HG02870 (cell line): Measurements from ENCODE around the gene RAB3IP.

Experiments used
- ATAC-seq: cut with Tn5 transposase; IDR thresholded peaks from one replicate; pipeline ENCODE4 v1.9.1; 2021; ENCODE audit warnings: mild to moderate bottlenecking, moderate library complexity; ENCODE audit not compliant: unreplicated experiment

RAB3IP gene, protein sequence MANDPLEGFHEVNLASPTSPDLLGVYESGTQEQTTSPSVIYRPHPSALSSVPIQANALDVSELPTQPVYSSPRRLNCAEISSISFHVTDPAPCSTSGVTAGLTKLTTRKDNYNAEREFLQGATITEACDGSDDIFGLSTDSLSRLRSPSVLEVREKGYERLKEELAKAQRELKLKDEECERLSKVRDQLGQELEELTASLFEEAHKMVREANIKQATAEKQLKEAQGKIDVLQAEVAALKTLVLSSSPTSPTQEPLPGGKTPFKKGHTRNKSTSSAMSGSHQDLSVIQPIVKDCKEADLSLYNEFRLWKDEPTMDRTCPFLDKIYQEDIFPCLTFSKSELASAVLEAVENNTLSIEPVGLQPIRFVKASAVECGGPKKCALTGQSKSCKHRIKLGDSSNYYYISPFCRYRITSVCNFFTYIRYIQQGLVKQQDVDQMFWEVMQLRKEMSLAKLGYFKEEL

DNA sequence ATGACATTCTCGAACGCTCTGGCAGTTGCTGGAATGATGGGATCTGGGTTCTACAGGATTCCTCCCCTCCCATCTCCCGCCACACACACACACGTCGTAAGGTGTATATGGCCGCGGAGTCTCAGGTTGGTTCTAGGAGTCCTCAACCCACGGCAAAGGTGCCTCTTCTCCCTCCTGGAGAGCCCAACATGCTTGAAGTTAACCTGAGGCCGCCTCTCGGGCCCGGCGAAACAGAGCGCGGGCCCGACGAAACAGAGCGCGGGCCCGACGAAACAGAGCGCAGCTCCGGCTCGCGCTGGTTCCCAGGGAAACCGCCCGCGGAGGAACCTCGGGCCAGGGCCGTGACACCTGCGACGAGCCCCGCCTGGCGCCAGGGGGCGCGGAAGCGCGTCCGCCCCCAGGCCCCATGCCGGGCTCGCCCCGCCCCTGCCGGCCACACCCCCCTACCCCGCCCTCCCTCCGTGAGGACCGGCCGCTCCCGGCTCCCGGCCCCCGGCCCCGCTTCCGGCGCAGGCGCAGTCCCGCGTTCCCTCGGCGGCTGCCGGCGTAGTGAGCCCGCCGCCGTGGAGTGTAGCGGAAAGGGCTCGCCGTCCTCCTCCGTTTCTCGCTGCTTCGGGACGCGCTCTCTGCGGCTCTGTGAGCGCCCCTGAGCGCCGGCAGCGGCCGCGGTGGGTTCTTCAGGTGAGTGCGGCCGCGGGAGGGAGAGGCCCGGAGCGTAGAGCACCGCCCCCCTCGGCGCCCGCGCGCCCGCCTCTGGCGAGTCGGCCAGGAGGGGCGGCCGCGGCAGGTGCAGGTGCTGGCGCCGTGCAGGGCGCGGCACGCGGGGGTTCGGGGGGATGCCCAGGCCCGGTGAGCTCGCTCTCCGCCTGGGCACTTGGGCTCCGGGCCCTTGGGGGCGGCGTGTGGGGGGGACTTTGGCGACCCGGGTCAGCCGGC lies at the start of gene RAB3IP:
TSS of gene RAB3IP (plus strand) at position 510 of the 936 bp plus-strand sequence. CDS start 16,549 bp downstream, outside the sequence.
- ATAC-seq: peak; percentile 77

DNA sequence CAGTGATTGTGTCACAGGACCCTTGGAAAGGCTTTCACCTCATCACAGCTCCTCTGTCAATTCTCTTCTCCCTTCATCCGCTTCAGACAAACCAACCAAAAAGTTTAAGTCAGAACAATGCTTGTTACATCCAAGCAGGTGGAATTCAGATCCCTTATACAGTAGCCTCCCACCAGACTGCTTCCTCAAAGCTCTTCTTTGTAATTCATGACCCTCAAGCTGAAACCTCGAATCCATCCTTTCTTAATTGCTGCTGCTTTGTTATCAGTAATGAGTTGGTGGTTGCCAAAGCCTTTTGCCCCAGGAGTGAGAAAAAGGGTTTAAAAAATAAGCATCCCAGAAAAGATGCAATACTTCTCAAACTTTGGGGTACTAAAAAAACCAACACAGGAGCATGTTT lies 49.0 kb upstream of the RAB3IP start:
- ATAC-seq: no peak

DNA sequence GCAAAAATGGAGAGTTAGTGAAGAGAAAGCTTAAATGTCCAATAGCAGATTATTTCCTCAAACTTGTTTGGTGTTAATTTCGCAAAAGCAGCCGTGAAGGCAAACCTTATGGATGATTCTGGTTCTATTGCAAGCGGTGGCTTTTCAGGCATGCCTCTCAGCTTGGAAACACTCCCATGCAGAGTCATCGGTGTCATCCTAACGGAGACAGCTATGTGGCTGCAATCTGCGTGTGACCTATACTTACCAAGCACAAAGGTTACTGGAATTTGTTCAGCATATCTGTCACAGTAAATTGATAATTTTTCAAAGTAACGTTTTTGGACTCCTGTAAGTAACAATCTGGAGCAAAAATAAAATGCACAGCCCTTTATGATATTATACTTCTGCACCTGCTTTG lies 44.5 kb upstream of the RAB3IP start:
- no peak for ATAC-seq

DNA sequence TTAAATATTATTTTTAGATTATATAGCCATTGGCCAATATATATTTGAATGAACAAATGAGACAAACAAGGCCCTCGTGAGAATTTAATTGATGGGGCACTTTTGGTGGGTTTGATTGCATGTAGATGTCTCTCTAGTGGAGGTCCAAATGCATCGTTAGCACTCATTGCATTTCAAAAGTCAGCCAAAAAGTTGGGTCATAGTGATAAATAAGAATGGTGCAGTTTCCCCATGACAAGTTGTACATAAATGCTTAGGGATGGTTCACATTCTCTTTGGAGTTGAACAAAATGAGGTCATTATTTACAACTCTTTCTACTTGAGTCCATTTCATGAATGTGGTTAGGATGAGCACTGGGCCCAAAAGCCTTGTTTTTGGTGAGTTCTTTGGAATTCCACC lies 40.6 kb upstream of the RAB3IP start:
- ATAC-seq: no peak

DNA sequence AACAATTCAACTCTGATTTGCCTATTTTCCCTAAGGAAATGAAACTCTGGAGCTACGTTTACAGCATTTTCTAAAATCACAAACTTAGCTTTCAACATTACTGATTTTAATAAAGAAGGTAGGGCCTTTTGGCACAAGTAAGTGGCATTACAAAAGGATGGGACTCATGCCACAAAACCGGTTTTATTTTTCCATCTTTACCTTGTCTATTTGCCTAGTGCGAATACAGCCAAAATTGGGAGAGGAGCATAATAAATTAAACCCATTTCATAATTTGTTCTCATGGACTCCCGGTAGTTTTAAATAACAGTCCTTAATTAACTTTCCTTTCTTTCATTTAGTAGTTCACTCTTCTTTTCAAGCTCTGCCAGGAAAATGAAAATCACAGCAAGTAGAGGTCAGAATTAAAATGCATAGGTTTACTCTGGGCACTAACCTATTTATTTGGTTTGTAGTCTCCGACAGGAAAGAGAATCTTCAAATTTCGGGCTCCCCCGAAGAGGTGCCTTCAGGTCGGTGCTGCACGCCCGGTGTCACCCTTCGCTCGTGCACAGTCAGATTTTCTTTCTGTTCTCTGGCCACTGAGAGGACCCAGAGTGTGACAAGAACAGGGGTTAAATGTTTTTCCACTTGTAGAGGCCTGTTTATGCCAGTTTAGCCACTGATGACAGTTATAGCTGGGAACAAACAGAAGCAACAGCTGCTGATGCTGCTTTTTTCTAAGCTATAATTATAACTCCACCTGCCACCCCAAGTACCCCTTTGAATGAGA lies 39.7 kb upstream of the RAB3IP start, which contains the start of gene BEST3:
TSS of gene BEST3 (minus strand) at position 535 of the 772 bp plus-strand sequence. CDS start 1,505 bp downstream, outside the sequence.
- no peak for ATAC-seq

DNA sequence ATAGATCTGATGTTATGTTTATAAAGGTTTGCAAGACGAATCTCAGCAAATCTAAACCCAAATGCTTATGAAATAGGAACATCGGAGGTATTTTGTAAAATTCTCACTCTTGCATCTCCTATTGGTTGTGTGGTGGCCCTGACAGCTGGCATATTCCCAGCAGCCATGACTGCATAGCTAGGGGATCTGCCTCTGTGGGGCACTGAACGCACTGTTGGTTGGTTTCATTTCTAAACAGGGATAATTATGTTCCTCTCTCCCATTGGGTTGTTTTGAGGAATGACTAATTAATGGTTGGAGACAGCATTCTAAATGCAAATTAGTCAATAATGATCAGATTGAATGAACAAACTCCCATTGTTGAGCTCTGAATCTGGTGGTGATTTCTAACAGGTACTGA lies 36.8 kb upstream of the RAB3IP start:
- no peak for ATAC-seq

DNA sequence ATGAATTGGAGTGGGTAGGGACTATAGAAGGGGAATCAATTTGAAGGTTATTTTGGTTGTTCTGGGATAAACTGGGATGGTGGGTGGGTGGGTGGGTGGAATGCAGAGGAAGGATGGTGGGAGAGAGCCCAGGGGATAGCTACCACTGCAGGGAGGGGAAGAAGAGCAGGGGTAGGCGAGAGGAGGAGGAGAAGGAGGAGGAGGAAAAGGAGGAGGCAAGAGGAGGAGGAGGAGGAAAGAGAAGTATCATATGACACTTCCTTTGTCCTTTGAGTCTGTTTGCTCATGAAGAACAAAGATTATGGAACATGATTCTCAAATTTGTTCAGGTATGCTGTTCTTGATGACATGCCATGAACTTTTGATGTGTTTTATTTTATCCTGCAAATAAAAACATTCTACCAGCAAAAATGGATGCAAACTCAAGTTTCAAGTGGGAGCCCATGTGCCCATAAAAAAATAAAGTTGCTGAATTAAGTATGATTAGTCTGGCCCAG lies 35.5 kb upstream of the RAB3IP start:
- ATAC-seq: no peak

DNA sequence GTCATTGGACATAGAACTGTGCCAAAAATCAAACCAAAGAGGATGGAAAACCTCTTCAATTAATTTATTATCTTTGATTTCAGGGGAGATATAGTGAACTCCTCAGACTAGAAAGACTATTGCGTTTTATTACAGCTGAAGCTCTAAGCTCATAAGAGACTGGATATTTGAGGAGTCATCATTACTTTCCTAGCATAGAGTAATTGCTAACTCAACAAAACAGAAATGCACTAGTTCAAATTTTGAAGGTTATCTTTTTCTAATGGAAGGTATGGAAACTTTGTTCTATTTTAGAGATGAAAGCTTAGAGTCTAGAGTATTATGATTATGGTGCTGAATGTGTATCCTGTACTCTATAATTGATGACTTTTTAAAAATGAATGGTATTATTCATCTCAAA lies 34.3 kb upstream of the RAB3IP start:
- no peak for ATAC-seq

DNA sequence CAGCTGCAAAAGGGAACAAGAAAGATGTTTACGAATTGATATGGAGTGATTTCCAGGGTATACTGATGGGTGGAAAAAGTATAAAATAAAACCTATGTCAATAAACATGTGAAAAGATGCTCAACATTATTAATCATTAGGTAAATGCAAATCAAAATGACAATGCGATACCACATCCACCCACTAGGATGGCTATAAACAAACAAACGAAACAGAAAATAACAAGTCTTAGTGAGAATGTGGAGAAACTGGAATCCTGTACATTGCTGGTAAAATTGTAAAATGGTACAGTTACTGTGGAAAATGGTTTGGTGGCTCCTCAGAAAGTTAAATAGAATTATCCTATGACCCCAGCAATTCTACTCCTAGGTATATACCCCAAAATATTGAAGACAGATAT lies 30.0 kb upstream of the RAB3IP start:
- ATAC-seq: no peak

DNA sequence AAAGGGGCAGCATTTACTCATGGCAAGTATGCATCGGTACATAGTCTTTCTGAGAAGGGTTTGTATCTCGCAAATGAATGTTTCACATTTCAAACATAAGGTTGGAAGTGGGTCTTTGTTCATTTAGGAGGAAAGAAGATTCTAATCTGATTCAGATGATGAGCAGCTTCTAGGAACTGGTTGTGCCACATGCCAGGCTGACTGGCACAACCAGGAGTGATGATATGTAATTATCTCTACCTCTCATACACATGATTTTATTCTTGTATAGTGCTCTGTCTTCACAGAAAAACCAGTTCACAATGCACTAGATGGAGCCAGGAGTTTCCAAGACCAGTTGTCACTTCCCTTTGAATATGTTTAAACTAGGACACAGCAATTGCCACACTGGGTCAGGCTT lies 25.8 kb upstream of the RAB3IP start:
- no peak for ATAC-seq

DNA sequence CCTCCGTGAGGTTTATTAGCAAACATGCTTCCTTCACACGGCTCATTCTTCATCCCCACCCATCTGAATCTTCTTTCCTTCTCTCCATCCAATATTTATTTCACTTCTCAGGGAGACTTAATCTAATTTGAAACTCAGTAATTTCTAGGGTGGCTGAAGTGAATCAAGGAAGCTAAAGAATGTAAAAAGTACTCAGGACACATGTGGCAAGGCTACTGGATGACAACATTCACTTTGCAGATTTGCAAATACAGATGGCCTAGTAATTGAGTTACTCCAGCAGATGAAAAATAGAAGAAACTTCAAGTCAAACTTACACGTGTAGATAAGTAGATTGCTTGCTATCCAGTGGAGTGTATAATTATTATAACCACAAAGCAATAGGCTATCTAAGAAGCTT lies 24.1 kb upstream of the RAB3IP start:
- no peak for ATAC-seq

DNA sequence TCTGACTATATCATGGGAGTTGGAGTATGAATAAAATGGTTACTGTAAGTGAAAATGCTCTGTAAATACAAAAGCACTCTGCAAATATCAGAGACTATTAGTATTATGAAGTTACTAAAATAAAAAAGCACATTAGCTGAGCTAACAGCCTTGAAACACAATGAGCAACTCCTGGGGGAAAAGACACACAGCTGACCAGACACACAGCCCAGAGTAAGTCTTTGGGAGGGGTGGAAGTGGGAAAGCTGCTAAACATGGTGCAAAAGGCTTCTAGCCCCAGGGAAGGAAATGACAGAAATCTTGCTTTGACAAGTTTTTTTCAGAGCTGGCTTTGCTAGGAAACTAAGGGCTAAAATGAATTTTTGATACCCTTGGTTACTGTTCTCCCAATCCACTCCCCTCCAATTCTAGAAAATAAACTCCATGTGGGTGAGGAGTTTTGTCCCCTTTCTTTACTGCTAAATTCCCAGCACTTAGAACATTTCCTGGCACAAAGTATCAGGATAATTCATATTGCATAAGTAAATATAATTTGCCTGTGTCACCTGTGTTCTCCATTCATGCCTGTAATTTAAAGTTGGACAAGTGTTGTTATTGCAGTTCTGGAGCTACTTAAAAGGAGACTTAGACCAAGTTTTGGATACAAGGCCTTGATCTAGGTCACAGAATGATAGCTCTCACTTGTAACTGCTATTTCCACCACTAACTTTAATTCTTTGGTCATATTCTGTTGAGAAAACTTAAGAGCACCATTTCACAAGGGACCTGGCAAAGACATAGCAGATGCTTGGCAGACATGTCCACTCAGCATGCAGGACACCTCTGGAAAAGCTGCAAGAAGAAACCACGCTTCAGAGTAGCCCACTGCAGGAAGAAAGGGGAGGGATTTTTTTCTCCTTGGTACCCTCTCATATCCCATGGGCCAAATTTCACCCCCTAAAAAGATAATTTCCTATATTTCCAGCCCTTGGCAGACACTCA lies 19.0 kb upstream of the RAB3IP start:
- ATAC-seq: no peak

DNA sequence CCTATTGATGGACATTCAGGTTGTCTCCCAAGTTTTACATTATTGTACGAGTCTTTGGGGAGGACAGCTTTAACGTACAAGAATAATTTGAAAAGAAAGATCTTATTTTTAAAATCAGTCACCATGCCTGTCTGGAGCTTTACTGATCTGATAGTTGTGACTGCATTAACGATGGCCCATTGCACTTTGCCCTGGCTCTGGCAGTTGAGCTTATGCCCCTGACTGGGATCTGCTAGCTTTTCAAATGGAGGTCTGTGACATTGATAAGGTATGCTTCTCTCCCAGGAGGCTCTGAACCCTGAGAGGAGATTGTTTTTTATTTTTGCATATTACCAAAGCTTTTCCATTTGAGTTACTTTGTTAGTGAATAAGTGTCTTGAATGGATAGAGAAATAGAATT lies 17.9 kb upstream of the RAB3IP start:
- no peak for ATAC-seq

DNA sequence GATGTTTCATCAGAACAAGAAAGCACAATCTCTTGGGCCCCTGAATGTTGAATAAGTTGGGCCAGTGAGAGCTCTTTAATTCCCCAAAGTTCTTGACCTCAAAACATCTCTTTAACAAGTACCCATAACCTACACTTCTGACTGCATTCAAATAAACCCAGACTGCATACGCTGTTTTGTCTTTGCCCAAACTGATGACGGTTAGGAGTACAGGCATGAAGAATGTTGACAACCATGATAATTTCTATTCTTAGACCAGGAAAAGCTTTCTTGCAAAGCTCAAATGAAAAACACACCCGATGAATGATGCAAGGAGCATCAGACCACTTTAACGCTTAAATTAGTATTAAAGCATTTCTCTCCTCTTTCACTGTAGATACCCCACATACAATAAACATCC lies 11.7 kb upstream of the RAB3IP start:
- ATAC-seq: no peak

DNA sequence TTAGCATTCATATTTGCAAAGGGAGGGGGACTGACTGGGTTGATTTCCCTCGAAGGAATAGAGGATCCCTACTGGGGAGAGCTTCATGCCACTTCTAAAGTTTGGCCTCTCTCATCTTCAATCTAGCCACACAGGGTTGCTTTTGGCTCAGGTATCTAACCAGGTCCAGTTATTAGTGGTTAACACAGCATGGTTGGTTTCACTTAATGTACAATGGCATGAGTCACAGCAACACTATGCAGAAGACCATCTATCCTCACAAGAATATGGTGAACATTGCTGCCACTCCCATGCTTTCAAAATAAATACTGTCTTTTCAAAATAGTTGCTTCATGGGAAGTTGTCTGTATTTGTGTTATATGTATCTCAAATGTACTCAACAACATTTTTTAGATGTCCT lies 6.6 kb upstream of the RAB3IP start:
- no peak for ATAC-seq

DNA sequence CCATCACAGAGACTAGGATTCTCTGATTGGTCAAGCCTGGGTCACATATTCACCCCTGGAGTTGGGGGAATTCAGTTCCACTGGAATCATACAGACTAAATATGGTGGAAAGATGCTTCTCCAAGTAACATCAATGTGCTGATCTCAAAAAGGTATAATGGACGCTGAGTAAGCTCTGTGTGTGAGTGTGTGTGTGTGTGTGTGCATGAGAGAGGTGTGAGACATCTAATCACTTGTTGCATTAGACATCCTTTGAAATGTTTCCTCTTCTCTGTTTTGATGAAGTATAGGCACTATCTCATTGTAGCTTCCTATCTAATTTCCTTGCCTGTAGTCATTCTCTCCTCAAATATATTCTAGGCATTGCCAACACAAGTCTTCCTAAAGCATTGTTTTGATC lies 5.0 kb upstream of the RAB3IP start:
- no peak for ATAC-seq

DNA sequence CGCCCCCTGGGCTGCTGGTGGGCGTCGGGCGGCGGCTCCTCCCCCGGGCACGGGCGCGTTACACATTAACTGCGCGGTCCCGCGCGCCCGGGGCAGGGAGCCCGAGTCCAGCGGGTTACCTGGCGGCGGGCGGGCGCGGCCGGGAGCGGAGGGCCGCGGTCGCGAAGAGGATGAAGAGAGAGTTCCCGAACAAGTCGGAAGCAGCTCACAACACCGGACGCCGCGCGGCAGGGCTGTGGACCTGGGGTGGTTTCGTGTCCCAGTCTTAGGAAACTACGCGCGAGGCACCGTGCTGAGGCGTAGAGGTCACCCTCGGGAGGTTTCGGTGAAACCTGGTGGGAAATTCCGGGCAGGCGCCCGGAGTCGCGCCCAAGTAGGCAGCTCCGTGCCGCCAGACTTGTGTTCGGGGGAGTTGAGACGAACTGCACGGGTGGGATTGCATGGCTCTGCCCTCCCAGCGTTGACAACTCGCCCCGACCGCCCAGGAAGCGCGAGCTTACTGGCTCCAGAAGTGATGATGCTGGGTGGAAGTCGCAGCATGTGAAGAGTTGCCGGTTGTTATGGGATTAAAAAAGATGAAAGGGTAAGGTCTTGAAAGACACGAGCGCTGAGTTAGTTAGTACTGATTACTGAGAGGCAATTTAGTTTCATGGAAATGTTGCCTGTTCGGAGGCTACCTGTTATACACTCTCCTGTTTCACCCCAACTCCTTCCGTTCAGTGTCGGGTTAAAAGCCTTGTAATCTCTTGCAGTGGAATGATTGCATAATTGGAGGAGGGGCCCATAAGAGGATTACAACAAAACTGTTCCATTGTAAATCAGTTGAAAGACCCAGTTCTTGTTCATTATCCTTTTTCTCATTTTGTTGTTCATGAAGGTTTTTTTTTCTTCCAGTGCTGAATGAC lies 879 bp downstream of the RAB3IP start:
- peak; percentile 40 for ATAC-seq

DNA sequence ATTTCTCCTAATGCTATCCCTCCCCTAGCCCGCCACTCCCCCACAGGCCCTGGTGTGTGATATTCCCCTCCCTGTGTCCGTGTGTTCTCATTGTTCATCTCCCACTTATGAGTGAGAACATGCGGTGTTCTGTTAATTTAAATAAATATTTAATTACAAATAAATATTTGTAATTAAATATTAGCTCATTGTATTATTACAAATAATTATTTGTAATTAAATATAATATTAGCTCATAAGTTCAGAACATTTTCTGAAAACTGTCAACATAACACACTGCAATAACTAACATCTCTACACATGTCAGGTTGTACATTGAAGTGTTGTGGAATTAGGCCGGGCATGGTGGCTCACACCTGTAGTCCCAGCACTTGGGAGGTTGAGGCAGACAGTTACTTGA lies 5.4 kb downstream of the RAB3IP start:
- no peak for ATAC-seq

DNA sequence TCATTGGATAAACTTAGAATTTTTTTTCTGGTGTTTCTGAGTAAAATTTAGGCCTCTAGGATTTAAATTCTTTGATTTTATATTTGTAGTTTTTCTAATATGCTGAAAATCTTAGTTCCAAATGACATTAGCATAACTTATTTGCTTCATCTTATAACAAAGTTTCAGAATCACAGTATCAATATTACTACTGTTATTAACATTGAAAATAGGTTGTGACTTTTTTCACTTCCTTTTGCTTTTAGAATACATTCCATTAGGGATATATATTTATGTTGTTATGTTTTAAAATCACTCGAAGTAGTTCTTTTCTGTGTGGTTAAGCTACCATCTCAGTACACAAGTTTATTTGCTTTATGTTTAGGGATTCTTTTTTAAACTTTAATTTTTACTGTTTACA lies 12.8 kb downstream of the RAB3IP start:
- peak; percentile 60 for ATAC-seq
